Transverse colon (tissue), 4 donors: ENCODE measurements around the gene TAS2R60. TPM values are rescaled to one million over a fixed set of nuclear protein-coding genes. Genes with fewer than 3 reads are reported as not detected.

Experiments used
- DNase-seq: peaks from one replicate; pipeline ENCODE4 v3.0.0-alpha.2; 2019
- H3K27ac ChIP-seq, 4 donors: fragments of 200-600 bp; sonication (generic); 2 replicates each; pipeline ENCODE4 v1.5.1; 2016 to 2018; ENCODE audit warnings: inconsistent platforms in 4 of 4
- H3K27me3 ChIP-seq: fragments of 200-600 bp; sonication (generic); 2 replicates; pipeline ENCODE4 v1.5.1; 2017; ENCODE audit warnings: inconsistent platforms
- H3K36me3 ChIP-seq, 4 donors: fragments of 200-600 bp; sonication (generic); 2 replicates each; pipeline ENCODE4 v1.5.1; 2017 to 2019; ENCODE audit warnings: inconsistent platforms in 4 of 4
- H3K4me1 ChIP-seq, 4 donors: fragments of 200-600 bp; sonication (generic); 2 replicates each; pipeline ENCODE4 v1.5.1; 2017 to 2020; ENCODE audit warnings: inconsistent platforms in 4 of 4
- H3K4me3 ChIP-seq, 4 donors: fragments of 200-600 bp; sonication (generic); 1 replicate in 1 of 4; 2 replicates in 3 of 4; pipeline versions ENCODE4 v1.5.1 to v1.6.1; 2017 to 2019; ENCODE audit warnings: inconsistent platforms in 4 of 4
- H3K9me3 ChIP-seq, 2 donors: fragments of 200-600 bp; sonication (generic); 2 replicates each; pipeline ENCODE4 v1.5.1; 2017 to 2019; ENCODE audit warnings: inconsistent platforms in 2 of 2
- CTCF ChIP-seq, 5 experiments: fragments of 200-600 bp in 3 of 5; fragments of 450-650 bp in 2 of 5; sonication (generic) in 3 of 5; IDR thresholded peaks; 1 replicate in 2 of 5; 2 replicates in 3 of 5; pipeline ENCODE4 v1.5.1; 2016 to 2017; ENCODE audit warnings: antibody characterized with exemption in 5 of 5, inconsistent platforms in 3 of 5, mild to moderate bottlenecking in 2 of 5, moderate library complexity in 1 of 5
- EP300 ChIP-seq: sonication (generic); formaldehyde crosslinking; IDR thresholded peaks from one replicate; pipeline ENCODE4 v1.6.1; 2017; ENCODE audit warnings: antibody characterized with exemption, low read depth
- POLR2A ChIP-seq: fragments of 450-650 bp; IDR thresholded peaks from one replicate; pipeline ENCODE4 v1.6.1; 2016; ENCODE audit warnings: antibody characterized with exemption, mild to moderate bottlenecking, moderate library complexity
- POLR2AphosphoS5 ChIP-seq, 3 donors: sonication (generic); formaldehyde crosslinking; IDR thresholded peaks; one replicate each; pipeline ENCODE4 v1.6.1; 2016; ENCODE audit warnings: antibody characterized with exemption in 3 of 3
- WGBS, 2 donors: methylation state at CpG; one replicate each; pipeline ENCODE4 v1.1.5; 2018; ENCODE audit warnings: low coverage in 1 of 2; 5-methylcytosine and 5-hydroxymethylcytosine counted together
- in situ Hi-C, 4 donors: fragments of 200-750 bp; cut with MboI; loops; one replicate each; pipeline versions ENCODE4 v1.15.0 to v1.15.1; 2017; ENCODE audit warnings: low sequenced_read_pairs in 3 of 4, low pct_ligation_motif_present in 1 of 4, low pct_unique_long_range_greater_than_20kb in 1 of 4
- intact Hi-C: fragments of 100-400 bp; cut with DNase I; formaldehyde crosslinking; loops from one replicate; pipeline ENCODE4 v1.15.1; 2023; ENCODE audit warnings: low total_unique reads
- total RNA-seq, 4 donors: library from RNA; depleted of rRNA; stranded (reverse); fragments of >200 nt; gene quantifications; one replicate each; pipeline ENCODE4 v1.1.0, GENCODE V29; 2016

Gene TAS2R60
- total RNA-seq, 4 donors from 2014 or later = not detected

- Histone ChIP-seq H3K27me3 (no peaks in the 10 kb centered on the region), H3K27ac (no peak overlapping the region), H3K4me1 (peaks cover 10 to 30% (median 22%) of the 10 kb centered on the region in 4 donors), H3K9me3 (no peaks in the 10 kb centered on the region), H3K36me3 (no peaks in the 10 kb centered on the region), H3K4me3 (no peak overlapping the region)
- peak; percentile 38 for DNase-seq
- TF ChIP-seq EP300 = no peak
- no peak for TF ChIP-seq POLR2A
- peak; percentile 41 to 80 (median 77) for TF ChIP-seq POLR2AphosphoS5 (IDR thresholded peaks at IDR 0.05)
- TF ChIP-seq CTCF (IDR thresholded peaks at IDR 0.05) = no peak
- WGBS, 2 donors = 65 to 71% methylated on average over 3 to 9 of the region's 9 CpGs
- intact Hi-C loops = loop anchor here (1.0 kb wide), 1 partner anchor 47 kb away; no protein-coding TSS in a partner anchor
- in situ Hi-C loops = loop anchor here in 1 of 4 donors (10.0 kb wide), 1 partner anchor 161 kb away; no protein-coding TSS in a partner anchor
Observed at GRCh38 chr7:143405173-143406001, 37.9 kb upstream of the TAS2R60 start.

GRCh38 chr7:143406002-143406357 lies 37.3 kb upstream of the TAS2R60 start:
- no peak for DNase-seq

GRCh38 chr7:143407287-143408251 lies 35.7 kb upstream of the TAS2R60 start:
- TF ChIP-seq EP300 = no peak
- TF ChIP-seq POLR2A = no peak
- TF ChIP-seq CTCF (IDR thresholded peaks at IDR 0.05) = no peak
- TF ChIP-seq POLR2AphosphoS5 (IDR thresholded peaks at IDR 0.05) = no peak
- Histone ChIP-seq H3K27ac (peak overlapping the region; percentile 50 to 82 (median 78)), H3K36me3 (no peaks in the 10 kb centered on the region), H3K9me3 (no peaks in the 10 kb centered on the region), H3K4me3 (peak overlapping the region in 3 of 4 donors; percentile 48 to 62 (median 57)), H3K4me1 (peaks cover 10 to 38% (median 28%) of the 10 kb centered on the region in 4 donors), H3K27me3 (no peaks in the 10 kb centered on the region)
- WGBS, 2 donors = 42 to 58% methylated on average over 2 to 13 of the region's 13 CpGs
- in situ Hi-C loops = loop anchor here in 1 of 4 donors (10.0 kb wide), 1 partner anchor 163 kb away; no protein-coding TSS in a partner anchor
- intact Hi-C loops = no loop called here
- no peak for DNase-seq

More at GRCh38 chr7:143406002-143406357, 37.3 kb upstream of the TAS2R60 start:
- H3K4me3 ChIP-seq = no peak overlapping the region
- no peak overlapping the region for H3K27ac ChIP-seq
- 92 to 100% methylated on average over 1 to 3 of the region's 3 CpGs for WGBS, 2 donors
- H3K9me3 ChIP-seq = no peaks in the 10 kb centered on the region
- no peak for TF ChIP-seq POLR2A
- peaks cover 10 to 34% (median 28%) of the 10 kb centered on the region in 4 donors for H3K4me1 ChIP-seq
- intact Hi-C loops = loop anchor here (1.0 kb wide), 1 partner anchor 48 kb away; no protein-coding TSS in a partner anchor
- H3K36me3 ChIP-seq = no peaks in the 10 kb centered on the region
- no peaks in the 10 kb centered on the region for H3K27me3 ChIP-seq
- in situ Hi-C loops = loop anchor here in 1 of 4 donors (10.0 kb wide), 1 partner anchor 161 kb away; no protein-coding TSS in a partner anchor

GRCh38 chr7:143408252-143408685 lies 35.0 kb upstream of the TAS2R60 start:
- no peaks in the 10 kb centered on the region for H3K9me3 ChIP-seq
- WGBS, 2 donors = 9% methylated on average over 19 of the region's 20 CpGs; no CpG with 5 or more reads in 1 of the 2 donors
- TF ChIP-seq POLR2AphosphoS5 (IDR thresholded peaks at IDR 0.05) = no peak
- no peak for TF ChIP-seq CTCF (IDR thresholded peaks at IDR 0.05)
- TF ChIP-seq POLR2A = no peak
- H3K4me3 ChIP-seq = peak overlapping the region; percentile 31 to 62 (median 52)
- H3K27ac ChIP-seq = peak overlapping the region; percentile 50 to 82 (median 78)
- no peaks in the 10 kb centered on the region for H3K27me3 ChIP-seq
- intact Hi-C loops (no loop called here), in situ Hi-C loops (loop anchor here in 1 of 4 donors (10.0 kb wide), 1 partner anchor 163 kb away; no protein-coding TSS in a partner anchor)
- peaks cover 10 to 38% (median 28%) of the 10 kb centered on the region in 4 donors for H3K4me1 ChIP-seq
- H3K36me3 ChIP-seq = no peaks in the 10 kb centered on the region
- DNase-seq = no peak
